ENCODE data around the gene CTNNA3.

The CTNNA3 gene

DNA sequence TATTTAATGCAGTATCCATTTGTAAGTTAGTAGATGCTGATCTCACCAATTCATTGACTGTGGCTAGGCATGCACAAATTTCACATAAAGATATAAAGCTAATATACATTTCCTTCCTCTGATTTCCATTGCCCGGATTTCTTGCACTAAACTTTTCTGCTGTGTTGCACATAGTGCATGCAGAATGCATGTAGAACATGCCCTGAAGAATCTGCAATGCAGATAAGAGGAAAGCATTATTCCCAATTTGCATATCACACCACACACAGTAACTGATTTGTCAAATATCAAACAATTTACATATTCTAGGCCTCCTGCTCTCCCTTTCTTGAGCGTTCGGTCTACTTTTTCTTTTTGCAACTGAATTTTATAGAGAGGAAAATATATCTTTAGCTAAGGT is 646.0 kb downstream of the CTNNA3 start:
- DNase-seq (ENCODE audit: low read depth), result no peak
- TF ChIP-seq, protein P1, sequence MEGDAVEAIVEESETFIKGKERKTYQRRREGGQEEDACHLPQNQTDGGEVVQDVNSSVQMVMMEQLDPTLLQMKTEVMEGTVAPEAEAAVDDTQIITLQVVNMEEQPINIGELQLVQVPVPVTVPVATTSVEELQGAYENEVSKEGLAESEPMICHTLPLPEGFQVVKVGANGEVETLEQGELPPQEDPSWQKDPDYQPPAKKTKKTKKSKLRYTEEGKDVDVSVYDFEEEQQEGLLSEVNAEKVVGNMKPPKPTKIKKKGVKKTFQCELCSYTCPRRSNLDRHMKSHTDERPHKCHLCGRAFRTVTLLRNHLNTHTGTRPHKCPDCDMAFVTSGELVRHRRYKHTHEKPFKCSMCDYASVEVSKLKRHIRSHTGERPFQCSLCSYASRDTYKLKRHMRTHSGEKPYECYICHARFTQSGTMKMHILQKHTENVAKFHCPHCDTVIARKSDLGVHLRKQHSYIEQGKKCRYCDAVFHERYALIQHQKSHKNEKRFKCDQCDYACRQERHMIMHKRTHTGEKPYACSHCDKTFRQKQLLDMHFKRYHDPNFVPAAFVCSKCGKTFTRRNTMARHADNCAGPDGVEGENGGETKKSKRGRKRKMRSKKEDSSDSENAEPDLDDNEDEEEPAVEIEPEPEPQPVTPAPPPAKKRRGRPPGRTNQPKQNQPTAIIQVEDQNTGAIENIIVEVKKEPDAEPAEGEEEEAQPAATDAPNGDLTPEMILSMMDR (conservative IDR thresholded peaks at IDR 0.05; ENCODE audit: low read depth, low read length), result no peak
- no peak overlapping the region for H3K4me3 ChIP-seq (ENCODE audit: low read length)

DNA sequence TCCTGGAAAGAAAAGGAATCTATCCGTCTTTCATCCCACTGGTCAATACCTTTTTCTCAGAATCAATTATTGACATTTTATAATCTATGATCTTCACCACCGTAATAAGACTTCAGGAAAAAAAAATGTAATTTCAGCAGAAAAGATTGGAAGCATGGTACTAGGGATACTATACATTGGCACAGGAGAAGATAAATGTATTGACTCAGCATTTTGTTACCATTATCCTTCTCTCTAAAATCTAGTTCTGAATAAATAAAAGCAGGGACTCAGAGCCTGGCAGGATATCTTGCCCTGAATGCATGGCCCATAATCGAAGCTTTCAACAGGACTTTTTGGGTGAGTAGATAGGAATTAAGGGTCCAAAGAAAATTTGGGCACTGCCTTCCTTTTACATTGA is 649.5 kb downstream of the CTNNA3 start:
- DNase-seq (ENCODE audit: low read depth), result no peak
- H3K4me3 ChIP-seq (ENCODE audit: low read length), result no peak overlapping the region
- TF ChIP-seq, protein P1 (conservative IDR thresholded peaks at IDR 0.05; ENCODE audit: low read depth, low read length), result no peak

DNA sequence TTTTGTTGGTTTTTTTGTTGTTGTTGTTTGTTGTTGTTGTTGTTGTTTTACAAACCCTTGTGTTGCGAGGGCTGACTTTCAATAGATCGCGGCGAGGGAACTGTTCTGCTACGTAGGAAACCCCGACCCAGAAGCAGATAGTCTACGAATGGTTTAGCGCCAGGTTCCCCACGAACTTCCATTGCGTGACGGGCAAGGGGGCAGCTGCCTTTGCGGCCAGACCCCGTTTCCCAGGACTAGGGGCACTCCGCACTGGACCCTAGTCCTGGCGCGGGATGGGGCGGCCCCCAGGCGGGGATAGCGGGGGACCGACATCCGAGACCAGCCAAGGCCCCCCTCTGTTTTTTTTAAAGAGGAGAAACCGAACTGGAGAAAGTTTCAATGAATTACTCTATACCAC is 650.6 kb downstream of the CTNNA3 start:
- no peak overlapping the region for H3K4me3 ChIP-seq (ENCODE audit: low read length)
- DNase-seq (ENCODE audit: low read depth), result no peak
- TF ChIP-seq, protein P1 (conservative IDR thresholded peaks at IDR 0.05; ENCODE audit: low read depth, low read length), result no peak

GRCh38 chr10:67043041-67043440 is 653.0 kb downstream of the CTNNA3 start:
- DNase-seq (ENCODE audit: low read depth), result no peak
- TF ChIP-seq, protein P1 (conservative IDR thresholded peaks at IDR 0.05; ENCODE audit: low read depth, low read length), result no peak
- no peak overlapping the region for H3K4me3 ChIP-seq (ENCODE audit: low read length)

DNA sequence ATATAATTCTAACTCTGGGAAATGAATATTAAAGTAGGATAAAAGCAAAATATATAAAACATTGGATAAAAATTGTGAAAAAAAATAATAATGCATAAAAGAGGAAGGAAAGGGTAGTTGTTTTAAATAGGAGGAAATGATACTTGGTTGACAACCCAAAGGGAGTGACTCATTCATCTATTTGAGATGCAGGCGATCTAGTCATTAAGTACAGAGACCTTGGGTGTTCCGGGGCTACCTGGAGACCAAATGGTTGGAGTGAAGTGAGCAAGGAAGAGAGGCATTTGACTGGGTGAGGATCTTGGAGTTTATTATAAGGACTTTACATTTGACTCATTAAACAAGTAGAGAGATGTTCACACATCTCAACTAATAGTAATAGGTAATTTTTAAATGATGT is 659.2 kb downstream of the CTNNA3 start:
- TF ChIP-seq, protein P1 (conservative IDR thresholded peaks at IDR 0.05; ENCODE audit: low read depth, low read length), result no peak
- H3K4me3 ChIP-seq (ENCODE audit: low read length), result no peak overlapping the region
- no peak for DNase-seq (ENCODE audit: low read depth)

- H3K4me3 ChIP-seq (ENCODE audit: low read length), result no peak overlapping the region
- TF ChIP-seq, protein P1 (conservative IDR thresholded peaks at IDR 0.05; ENCODE audit: low read depth, low read length), result no peak
- no peak for DNase-seq (ENCODE audit: low read depth)
Measured at GRCh38 chr10:67033878-67034277, 662.1 kb downstream of the CTNNA3 start.

DNA sequence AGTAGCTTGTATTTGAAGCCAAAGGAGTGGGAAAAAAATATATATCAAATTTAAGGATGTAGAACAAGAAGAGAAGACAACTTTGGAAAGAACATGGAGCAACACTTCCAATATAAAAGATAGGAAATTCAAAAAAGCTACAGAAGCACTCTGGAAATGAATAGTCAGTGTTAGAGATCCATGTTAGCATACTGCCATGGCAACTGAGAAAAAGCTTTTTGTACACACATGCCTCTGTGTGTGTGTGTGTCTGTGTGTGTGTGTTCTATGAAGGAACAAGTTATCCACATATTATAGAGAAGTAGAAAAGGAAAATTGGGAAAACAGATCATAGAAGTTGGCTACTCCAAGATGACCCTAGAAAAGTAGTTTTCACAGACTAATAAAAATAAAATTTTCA is 673.9 kb downstream of the CTNNA3 start:
- TF ChIP-seq, protein P1 (conservative IDR thresholded peaks at IDR 0.05; ENCODE audit: low read depth, low read length), result no peak
- DNase-seq (ENCODE audit: low read depth), result no peak
- H3K4me3 ChIP-seq (ENCODE audit: low read length), result no peak overlapping the region

Measured in retinal pigment epithelial cell (primary cell).